K562 (cell line): ENCODE measurements around the gene GCNA. TPM values are rescaled to one million over a fixed set of nuclear protein-coding genes. Genes with fewer than 3 reads are reported as not detected.

Experiments used
- ATAC-seq: fragments of 200-7000 bp; cut with Tn5 transposase; 3 replicates; pipeline ENCODE4 v1.9.1; 2020; ENCODE audit warnings: moderate library complexity
- BruUV-seq: library from RNA; stranded (reverse); fragments of 400-500 nt; replicated peaks from 2 replicates; lab custom pipeline; 2021; lab: Mats Ljungman, UMichigan
- CTCF ChIA-PET: fragments of 300-600 bp; formaldehyde crosslinking; extraction: SDS; loops from one replicate; lab custom pipeline; 2021; ENCODE audit warnings: low intra/inter-chr PET ratio; lab: Yijun Ruan, JAX
- POLR2A ChIA-PET: fragments of 300-600, 350-650 bp; sonication (Branson Sonifier 250); formaldehyde crosslinking; extraction: SDS; loops from one replicate; lab custom pipeline; 2021; ENCODE audit warnings: antibody characterized with exemption, inconsistent platforms; lab: Yijun Ruan, JAX
- DNase-seq, 4 experiments: peaks; one replicate each; pipeline versions ENCODE4 v3.0.0 to v3.0.0-alpha.2; 2011 to 2018; ENCODE audit warnings: low spot score in 3 of 4, mixed read lengths in 3 of 4; ENCODE audit errors: extremely low read depth in 1 of 4
- FAIRE-seq: peaks from 2 replicates; lab custom pipeline; 2011; peaks lifted over from hg19 to GRCh38; lab: Jason Lieb, UNC
- H2AFZ ChIP-seq: 2 replicates; pipeline ENCODE4 v1.6.0; 2011; ENCODE audit warnings: low read depth, low read length, control low read depth, inconsistent platforms
- H3K27ac ChIP-seq: fragments of 200-600 bp; 3 replicates; pipeline ENCODE4 v1.8.0; 2011; ENCODE audit warnings: low read depth, mild to moderate bottlenecking, control low read depth, inconsistent platforms, low read length, moderate library complexity, mixed read lengths; ENCODE audit errors: extremely low read depth
- H3K27me3 ChIP-seq, 2 experiments: fragments of 300-600 bp in 1 of 2; 2 replicates in 1 of 2; 3 replicates in 1 of 2; pipeline versions ENCODE4 v1.6.0 to v1.8.0; 2011; ENCODE audit warnings: inconsistent platforms in 2 of 2, low read length in 2 of 2, mild to moderate bottlenecking in 1 of 2, mixed read lengths in 1 of 2, moderate library complexity in 1 of 2; ENCODE audit not compliant: control insufficient read depth in 2 of 2, insufficient read depth in 2 of 2
- H3K36me3 ChIP-seq: fragments of 300-600 bp; 3 replicates; pipeline ENCODE4 v1.8.0; 2011; ENCODE audit warnings: mild to moderate bottlenecking, low read length, inconsistent platforms; ENCODE audit not compliant: control insufficient read depth, insufficient read depth
- H3K4me1 ChIP-seq, 2 experiments: fragments of 200-600 bp in 1 of 2; replicated peaks in 1 of 2; 2 replicates in 1 of 2; 3 replicates in 1 of 2; pipeline versions ENCODE4 v1.5.1 to v1.8.0; 2011; ENCODE audit warnings: inconsistent platforms in 2 of 2, low read length in 2 of 2, mild to moderate bottlenecking in 1 of 2, mixed read lengths in 1 of 2, moderate library complexity in 1 of 2; ENCODE audit not compliant: control insufficient read depth in 2 of 2, insufficient read depth in 2 of 2
- H3K4me2 ChIP-seq: 2 replicates; pipeline ENCODE4 v1.6.1; 2011; ENCODE audit warnings: low read length, control low read depth, inconsistent platforms, mixed read lengths; ENCODE audit not compliant: insufficient read depth
- H3K4me3 ChIP-seq: fragments of 200-600 bp; sonication (generic), shearing (Covaris generic); 2 replicates; pipeline ENCODE4 v1.5.1; 2016; ENCODE audit warnings: control low read depth, inconsistent platforms
- H3K79me2 ChIP-seq: fragments of 200-600 bp; 3 replicates; pipeline ENCODE4 v1.8.0; 2011; ENCODE audit warnings: low read length, inconsistent platforms; ENCODE audit not compliant: control insufficient read depth, insufficient read depth
- H3K9ac ChIP-seq, 2 experiments: 2 replicates each; pipeline versions ENCODE4 v1.6.0 to v1.6.1; 2011; ENCODE audit warnings: low read depth in 2 of 2, low read length in 2 of 2, control low read depth in 1 of 2, inconsistent platforms in 1 of 2, mild to moderate bottlenecking in 1 of 2, mixed read lengths in 1 of 2; ENCODE audit not compliant: insufficient read depth in 1 of 2
- H3K9me1 ChIP-seq: one replicate; pipeline ENCODE4 v1.6.0; 2011; ENCODE audit warnings: inconsistent platforms, mild to moderate bottlenecking, low read length, moderate library complexity; ENCODE audit not compliant: control insufficient read depth, insufficient read depth
- H3K9me3 ChIP-seq: replicated peaks from 2 replicates; pipeline ENCODE4 v1.5.1; 2011; ENCODE audit warnings: low read depth, low read length, inconsistent platforms; ENCODE audit not compliant: control insufficient read depth, insufficient read depth
- H4K20me1 ChIP-seq: replicated peaks from 2 replicates; pipeline ENCODE4 v1.6.1; 2011; ENCODE audit warnings: low read length, inconsistent platforms, mixed read lengths; ENCODE audit not compliant: control insufficient read depth, insufficient read depth
- WGBS: fragments of 100-300 bp; shearing (Covaris generic); methylation state at CpG from one replicate; pipeline ENCODE4 v1.1.6; 2016; ENCODE audit warnings: low coverage, mixed read lengths; ENCODE audit not compliant: insufficient coverage; ENCODE audit errors: missing lambda C conversion rate; 5-methylcytosine and 5-hydroxymethylcytosine counted together
- in situ Hi-C: fragments of 300-500 bp; cut with MboI; formaldehyde crosslinking; loops from 4 replicates; pipeline ENCODE4 v1.15.0; 2018; ENCODE audit warnings: inconsistent platforms, mixed read lengths
- intact Hi-C: fragments of 100-400 bp; cut with micrococcal nuclease; formaldehyde crosslinking; loops from 2 replicates; pipeline ENCODE4 v1.14.2; 2022
- polyA plus RNA-seq, 8 experiments: library from polyadenylated mRNA; depleted of rRNA in 4 of 8; stranded (reverse) in 5 of 8; unstranded in 3 of 8; fragments of >200 nt; fragmentation: Nextera tagmentation in 2 of 8; fragmentation: Illumina TruSeq in 1 of 8; extraction: Ambion mirVana in 2 of 8; extraction: Trizol in 1 of 8; gene quantifications; 2 replicates each; pipeline versions ENCODE4 v1.2.1 to v1.2.3, GENCODE V29; 2011 to 2014; ENCODE audit warnings: inconsistent platforms in 1 of 8, missing spikeins in 1 of 8
- total RNA-seq, 7 experiments: library from RNA; depleted of rRNA in 6 of 7; stranded (reverse); fragments of >200 nt in 6 of 7; fragmentation: Illumina TruSeq in 2 of 7; extraction: Trizol in 2 of 7; gene quantifications; 2 replicates each; pipeline versions ENCODE4 v1.2.1 to v1.2.3, GENCODE V29; 2011 to 2021; ENCODE audit warnings: low replicate concordance in 1 of 7
- TF ChIP-seq, protein P1 (sequence below): fragments of 450-650 bp; IDR thresholded peaks from 2 replicates; pipeline ENCODE4 v1.6.1; 2018; ENCODE audit not compliant: partially characterized antibody
- TF ChIP-seq, protein P2 (sequence below): fragments of 450-650 bp; formaldehyde crosslinking; conservative IDR thresholded peaks from 2 replicates; pipeline ENCODE4 v1.4.0; 2022; ENCODE audit warnings: mild to moderate bottlenecking, missing genetic modification characterization

Gene GCNA
- total and polyA plus RNA-seq, 9 of the 15 experiments (the other 6 are each of a cell fraction or from before 2014, with no cell fraction given) = 0.27 to 1.5 (median 0.86) TPM

GRCh38 chrX:71637848-71638247 lies 59.6 kb downstream of the GCNA start:
- in situ Hi-C loops = no loop called here
- Histone ChIP-seq H3K36me3 (no peaks in the 10 kb centered on the region), H3K4me2 (peak overlapping the region; percentile 27; the same call in 1 of the 2 replicates), H2AFZ (peak overlapping the region; percentile 59; the same call in 1 of the 2 replicates), H3K79me2 (no peaks in the 10 kb centered on the region), H3K4me3 (no peak overlapping the region), H3K4me1 (no peaks in the 10 kb centered on the region; a peak in 1 of 5 replicates), H3K9me3 (no peaks in the 10 kb centered on the region), H3K27ac (no peak overlapping the region), H3K9me1 (no peaks in the 10 kb centered on the region), H3K27me3 (no peaks in the 10 kb centered on the region), H3K9ac (no peak overlapping the region), H4K20me1 (no peaks in the 10 kb centered on the region)
- DNase-seq = peak in 2 of 4 experiments; percentile 22 to 23
- FAIRE-seq = peak; percentile 71
- ATAC-seq = peak; percentile 73
- TF ChIP-seq, protein P1, sequence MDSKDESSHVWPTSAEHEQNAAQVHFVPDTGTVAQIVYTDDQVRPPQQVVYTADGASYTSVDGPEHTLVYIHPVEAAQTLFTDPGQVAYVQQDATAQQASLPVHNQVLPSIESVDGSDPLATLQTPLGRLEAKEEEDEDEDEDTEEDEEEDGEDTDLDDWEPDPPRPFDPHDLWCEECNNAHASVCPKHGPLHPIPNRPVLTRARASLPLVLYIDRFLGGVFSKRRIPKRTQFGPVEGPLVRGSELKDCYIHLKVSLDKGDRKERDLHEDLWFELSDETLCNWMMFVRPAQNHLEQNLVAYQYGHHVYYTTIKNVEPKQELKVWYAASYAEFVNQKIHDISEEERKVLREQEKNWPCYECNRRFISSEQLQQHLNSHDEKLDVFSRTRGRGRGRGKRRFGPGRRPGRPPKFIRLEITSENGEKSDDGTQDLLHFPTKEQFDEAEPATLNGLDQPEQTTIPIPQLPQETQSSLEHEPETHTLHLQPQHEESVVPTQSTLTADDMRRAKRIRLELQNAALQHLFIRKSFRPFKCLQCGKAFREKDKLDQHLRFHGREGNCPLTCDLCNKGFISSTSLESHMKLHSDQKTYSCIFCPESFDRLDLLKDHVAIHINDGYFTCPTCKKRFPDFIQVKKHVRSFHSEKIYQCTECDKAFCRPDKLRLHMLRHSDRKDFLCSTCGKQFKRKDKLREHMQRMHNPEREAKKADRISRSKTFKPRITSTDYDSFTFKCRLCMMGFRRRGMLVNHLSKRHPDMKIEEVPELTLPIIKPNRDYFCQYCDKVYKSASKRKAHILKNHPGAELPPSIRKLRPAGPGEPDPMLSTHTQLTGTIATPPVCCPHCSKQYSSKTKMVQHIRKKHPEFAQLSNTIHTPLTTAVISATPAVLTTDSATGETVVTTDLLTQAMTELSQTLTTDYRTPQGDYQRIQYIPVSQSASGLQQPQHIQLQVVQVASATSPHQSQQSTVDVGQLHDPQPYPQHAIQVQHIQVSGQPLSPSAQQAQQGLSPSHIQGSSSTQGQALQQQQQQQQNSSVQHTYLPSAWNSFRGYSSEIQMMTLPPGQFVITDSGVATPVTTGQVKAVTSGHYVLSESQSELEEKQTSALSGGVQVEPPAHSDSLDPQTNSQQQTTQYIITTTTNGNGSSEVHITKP = peak; percentile 70
- TF ChIP-seq, protein P2, sequence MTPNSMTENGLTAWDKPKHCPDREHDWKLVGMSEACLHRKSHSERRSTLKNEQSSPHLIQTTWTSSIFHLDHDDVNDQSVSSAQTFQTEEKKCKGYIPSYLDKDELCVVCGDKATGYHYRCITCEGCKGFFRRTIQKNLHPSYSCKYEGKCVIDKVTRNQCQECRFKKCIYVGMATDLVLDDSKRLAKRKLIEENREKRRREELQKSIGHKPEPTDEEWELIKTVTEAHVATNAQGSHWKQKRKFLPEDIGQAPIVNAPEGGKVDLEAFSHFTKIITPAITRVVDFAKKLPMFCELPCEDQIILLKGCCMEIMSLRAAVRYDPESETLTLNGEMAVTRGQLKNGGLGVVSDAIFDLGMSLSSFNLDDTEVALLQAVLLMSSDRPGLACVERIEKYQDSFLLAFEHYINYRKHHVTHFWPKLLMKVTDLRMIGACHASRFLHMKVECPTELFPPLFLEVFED = no peak
- ChIA-PET POLR2A (no interaction called here), CTCF (no interaction called here)
- intact Hi-C loops = no loop called here
- 3% methylated on average over 4 of the region's 4 CpGs for WGBS
- BruUV-seq = no TSS peak
